GM18505 (cell line): ENCODE data around the gene DNPH1.

Experiments used
- ATAC-seq: cut with Tn5 transposase; IDR thresholded peaks from one replicate; pipeline ENCODE4 v1.9.1; 2021; ENCODE audit not compliant: unreplicated experiment
- POLR2A ChIP-seq: IDR thresholded peaks from 4 replicates; pipeline ENCODE4 v1.6.1; 2011; ENCODE audit warnings: borderline replicate concordance; ENCODE audit not compliant: insufficient read depth, insufficient read length; ENCODE audit errors: extremely low read depth

DNPH1 gene

GRCh38 chr6:43228951-43229802 lies at the start of gene DNPH1:
DNPH1 (minus strand) TSS chr6:43229481; CDS start chr6:43229456, 25 bp downstream.
- peak; percentile 73 for ATAC-seq
- peak; percentile 73 for TF ChIP-seq POLR2A

- no peak for TF ChIP-seq POLR2A
- ATAC-seq = no peak
These were observed 49.3 kb upstream of the DNPH1 start for GRCh38 chr6:43278524-43279078.

- no peak for ATAC-seq
- no peak for TF ChIP-seq POLR2A
These were observed 48.6 kb upstream of the DNPH1 start for GRCh38 chr6:43277643-43278523.

GRCh38 chr6:43277306-43277642 lies 48.0 kb upstream of the DNPH1 start:
- ATAC-seq = no peak
- no peak for TF ChIP-seq POLR2A

GRCh38 chr6:43276577-43277305 lies 47.5 kb upstream of the DNPH1 start:
- ATAC-seq = no peak
- no peak for TF ChIP-seq POLR2A

GRCh38 chr6:43275801-43276576 lies 46.7 kb upstream of the DNPH1 start:
- TF ChIP-seq POLR2A = no peak
- no peak for ATAC-seq

GRCh38 chr6:43274916-43275597 lies 45.8 kb upstream of the DNPH1 start:
- TF ChIP-seq POLR2A = no peak
- no peak for ATAC-seq

GRCh38 chr6:43274127-43274915 lies 45.0 kb upstream of the DNPH1 start:
- no peak for TF ChIP-seq POLR2A
- ATAC-seq = no peak

GRCh38 chr6:43273707-43274106 lies 44.4 kb upstream of the DNPH1 start:
- no peak for ATAC-seq
- no peak for TF ChIP-seq POLR2A

- no peak for TF ChIP-seq POLR2A
- no peak for ATAC-seq
These were observed 42.7 kb upstream of the DNPH1 start for GRCh38 chr6:43271944-43272343.
